WTC11 (cell line): ENCODE data around the gene SP140.

Experiments used
- CREM ChIP-seq: sonication (generic); formaldehyde crosslinking; IDR thresholded peaks from 2 replicates; pipeline ENCODE4 v1.8.1; 2022; ENCODE audit warnings: mild to moderate bottlenecking, missing genetic modification reagents, moderate library complexity
- SMAD3 ChIP-seq: sonication (generic); formaldehyde crosslinking; IDR thresholded peaks from 2 replicates; pipeline ENCODE4 v1.8.0; 2022; ENCODE audit warnings: missing genetic modification reagents, mild to moderate bottlenecking, borderline replicate concordance
- TEAD4 ChIP-seq: sonication (generic); formaldehyde crosslinking; IDR thresholded peaks from 2 replicates; pipeline ENCODE4 v1.8.0; 2022; ENCODE audit warnings: mild to moderate bottlenecking, missing genetic modification reagents

- TF ChIP-seq SMAD3 (CRISPR knock-in tag) (no peak), CREM (CRISPR knock-in tag) (no peak), TEAD4 (CRISPR knock-in tag) (no peak)
Observed at GRCh38 chr2:230203110-230203676, 22.3 kb upstream of the SP140 start.
